CD1c-positive myeloid dendritic cell (primary cell): ENCODE results near the gene PRMT2.
A peak's percentile ranks its signal among the peaks of the same experiment; 100 is the strongest.

Experiments used
- DNase-seq: peaks from one replicate; pipeline ENCODE4 v3.0.0-alpha.2; 2016; ENCODE audit errors: extremely low spot score

PRMT2 gene

GRCh38 chr21:46635324-46636180, at the start of gene PRMT2:
Gene PRMT2, plus strand, starts transcription at chr21:46635674. Its CDS starts 1,278 bp downstream, at chr21:46636952.
- DNase-seq, result peak; percentile 99

DNA sequence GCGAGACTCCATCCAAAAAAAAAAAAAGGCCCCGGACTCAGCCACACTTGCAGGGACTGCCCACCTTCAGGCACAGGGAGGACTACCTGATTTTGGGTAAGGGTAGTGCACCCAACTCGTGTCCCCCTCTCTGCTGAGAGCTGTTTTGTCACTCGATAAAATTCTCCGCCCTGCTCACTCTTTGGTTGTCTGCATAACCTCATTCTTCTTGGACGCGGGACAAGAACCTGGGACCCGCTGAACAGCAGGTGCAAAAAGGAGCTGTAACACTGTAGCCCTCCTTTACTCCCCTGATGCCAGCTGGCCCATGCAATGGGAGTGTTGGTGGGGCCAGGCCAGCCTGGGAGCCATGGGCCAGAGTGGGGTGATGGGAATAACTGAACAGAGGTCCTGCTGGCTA, 41.2 kb upstream of the PRMT2 start:
- DNase-seq, result no peak

DNA sequence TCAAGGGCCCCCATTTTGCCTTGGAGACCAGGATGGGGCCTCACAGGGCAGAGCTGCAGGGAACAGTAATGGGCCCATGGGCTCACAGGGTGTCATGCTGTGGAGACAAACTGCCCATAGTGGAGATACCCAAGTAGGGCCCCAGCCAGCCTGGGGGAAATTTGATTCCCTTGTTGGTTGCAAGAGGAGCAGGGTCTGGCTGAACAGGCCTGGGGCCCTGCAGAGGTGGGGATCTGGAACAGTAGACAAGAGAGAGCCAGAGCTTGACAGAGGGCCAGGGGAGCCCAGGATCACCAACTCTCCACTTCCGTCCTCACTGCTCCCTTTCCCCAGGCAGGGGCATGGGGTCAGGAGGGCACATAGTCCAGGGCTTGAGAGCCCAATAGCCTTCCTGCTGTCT, 39.3 kb upstream of the PRMT2 start:
- DNase-seq, result no peak

DNA sequence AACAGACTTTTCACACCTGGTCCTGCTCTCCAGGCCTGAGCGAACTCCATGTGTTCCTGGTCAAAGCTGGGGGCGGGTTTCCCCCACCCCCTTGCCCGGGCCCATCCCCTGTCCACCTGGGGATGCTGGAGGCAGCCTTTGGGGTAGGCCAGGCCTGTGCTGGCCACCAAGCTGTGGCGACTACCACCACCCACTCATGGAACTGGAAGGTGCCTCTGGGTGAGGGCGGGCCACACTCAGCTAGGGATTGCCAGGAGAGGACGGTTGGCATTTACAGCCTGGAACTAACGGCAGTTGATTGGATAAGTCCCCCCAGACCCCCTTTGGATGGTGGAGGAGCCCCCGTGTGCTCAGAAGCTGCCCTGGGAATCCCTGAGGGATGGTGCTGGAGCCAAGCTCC, 38.4 kb upstream of the PRMT2 start:
- DNase-seq, result no peak

GRCh38 chr21:46597896-46598343, 37.6 kb upstream of the PRMT2 start:
- no peak for DNase-seq

- DNase-seq, result no peak
Measured at GRCh38 chr21:46598581-46599572, 36.6 kb upstream of the PRMT2 start.

DNA sequence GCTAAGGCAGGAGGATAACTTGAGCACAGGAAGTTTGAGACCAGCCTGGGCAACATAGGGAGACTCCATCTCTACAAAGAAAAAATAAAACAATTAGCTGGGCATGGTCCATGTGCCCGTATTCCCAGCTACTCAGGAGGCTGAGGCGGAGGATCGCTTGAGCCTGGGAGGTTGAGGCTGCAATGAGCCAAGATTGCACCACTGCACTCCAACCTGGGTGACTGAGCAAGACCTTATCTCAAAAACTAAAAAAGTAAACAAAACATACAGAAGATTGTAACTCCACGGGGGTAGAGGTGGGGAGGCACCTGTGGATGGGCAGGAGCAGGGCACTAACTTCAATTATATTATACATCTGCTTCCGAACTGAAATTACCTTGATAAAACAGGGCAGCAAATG, 35.2 kb upstream of the PRMT2 start:
- no peak for DNase-seq

- no peak for DNase-seq
Measured at GRCh38 chr21:46600978-46601377, 34.5 kb upstream of the PRMT2 start.

DNA sequence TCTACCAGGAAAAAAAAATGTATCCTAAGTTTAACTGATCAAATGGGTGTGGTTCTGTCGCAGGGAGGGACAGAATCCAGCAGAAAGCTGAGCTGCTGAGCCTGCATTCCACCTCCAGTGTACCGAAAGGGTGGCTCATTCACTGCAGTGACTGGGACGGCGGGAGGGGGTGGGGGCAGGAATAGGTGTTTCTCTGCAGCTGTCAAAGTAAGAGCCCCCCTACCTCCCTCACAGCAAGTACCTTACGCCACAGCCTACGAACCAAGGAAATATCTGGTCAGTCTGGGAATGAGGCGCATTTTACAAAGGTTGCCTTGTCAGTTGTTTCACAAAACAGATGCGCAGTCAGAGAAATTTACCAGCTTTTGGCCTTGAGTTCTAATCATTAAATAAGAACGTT, 32.2 kb upstream of the PRMT2 start:
- DNase-seq, result no peak

GRCh38 chr21:46604329-46604974, 31.0 kb upstream of the PRMT2 start:
- DNase-seq, result no peak

DNA sequence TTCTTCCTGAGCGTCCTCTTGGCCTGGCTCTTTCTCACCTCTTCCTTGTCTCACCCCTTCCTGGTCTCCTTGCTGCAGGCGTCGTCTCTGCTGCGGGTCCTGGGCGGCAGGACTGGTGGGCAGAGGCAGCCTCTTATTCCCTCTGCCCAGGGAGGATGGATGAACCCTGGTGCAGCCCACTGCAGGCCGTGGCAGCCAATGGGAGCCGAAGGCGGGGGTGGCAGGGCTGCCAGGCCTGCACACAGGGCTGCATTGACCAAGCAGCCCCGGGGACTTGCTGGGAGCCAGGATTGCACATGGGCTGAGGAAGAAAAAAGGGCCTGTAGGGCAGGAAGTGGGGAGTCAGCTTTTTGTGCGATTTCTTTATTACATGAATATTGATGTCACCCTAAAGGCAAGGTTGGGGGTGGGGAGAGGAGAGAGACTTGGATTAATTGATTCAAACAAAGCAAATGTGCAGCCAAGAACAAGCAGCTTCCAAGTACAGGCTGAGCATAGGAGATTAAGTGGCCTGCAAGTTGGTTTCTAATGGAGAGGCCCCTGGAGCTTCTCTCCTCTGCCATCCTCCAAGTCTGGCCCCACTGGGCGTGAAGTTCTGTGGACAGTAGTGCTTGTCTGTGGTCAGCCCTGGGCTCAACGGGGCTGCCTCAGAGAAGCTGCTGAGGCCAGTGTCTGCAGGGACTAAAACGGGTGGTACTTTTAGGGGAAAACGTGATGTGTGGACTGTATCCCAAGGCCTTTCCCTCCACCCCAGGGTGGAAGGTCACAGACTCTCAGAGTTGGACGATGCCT, 30.3 kb upstream of the PRMT2 start, which contains the start of gene S100B:
S100B (minus strand) TSS at position 108 of the 792 bp plus-strand sequence. CDS start 2,667 bp downstream, outside the sequence.
- DNase-seq, result no peak

GRCh38 chr21:46605767-46606426, 29.6 kb upstream of the PRMT2 start:
- peak; percentile 76 for DNase-seq

DNA sequence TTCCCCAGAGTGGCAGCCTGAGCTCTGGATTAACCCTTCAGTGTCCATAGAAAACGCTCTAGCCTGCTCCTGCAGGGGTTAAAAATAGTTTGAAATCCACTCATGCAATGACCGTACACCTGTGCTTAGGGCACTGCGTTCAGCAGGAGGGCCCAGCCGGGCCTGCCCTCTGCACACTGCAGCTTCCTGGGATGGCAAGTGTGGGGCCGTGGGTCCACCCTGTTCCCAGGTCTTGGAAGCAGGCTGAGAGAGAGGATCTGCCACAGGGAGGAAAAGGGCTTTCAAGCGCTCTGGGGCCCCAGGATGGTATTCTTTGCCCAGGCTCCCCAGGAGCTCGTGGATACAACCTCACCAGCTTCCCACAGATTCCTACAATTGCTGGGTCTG, 29.1 kb upstream of the PRMT2 start:
- no peak for DNase-seq

DNA sequence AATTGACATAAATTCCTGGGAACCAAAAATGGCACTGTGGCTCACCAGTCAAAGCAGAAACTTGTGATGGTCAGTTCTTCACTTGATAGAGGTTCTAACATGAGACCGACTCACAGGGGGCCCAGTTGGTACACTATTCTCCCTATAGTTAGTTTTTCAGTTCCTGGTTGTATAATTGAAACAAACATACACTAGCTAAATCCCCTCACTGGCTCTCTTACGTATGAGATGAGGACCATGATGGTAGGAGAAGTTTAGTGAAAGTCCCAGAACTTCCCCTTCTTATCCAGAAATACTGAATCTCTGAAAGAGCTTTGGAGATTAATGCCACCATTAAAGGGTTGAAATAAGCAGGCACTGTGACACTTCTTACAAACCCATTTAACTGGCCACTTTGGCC, 27.8 kb upstream of the PRMT2 start:
- DNase-seq, result no peak

- DNase-seq, result no peak
Measured at GRCh38 chr21:46608672-46609111, 26.8 kb upstream of the PRMT2 start.

- DNase-seq, result no peak
Measured at GRCh38 chr21:46610018-46610701, 25.3 kb upstream of the PRMT2 start.

GRCh38 chr21:46613391-46613790, 22.1 kb upstream of the PRMT2 start:
- DNase-seq, result no peak

DNA sequence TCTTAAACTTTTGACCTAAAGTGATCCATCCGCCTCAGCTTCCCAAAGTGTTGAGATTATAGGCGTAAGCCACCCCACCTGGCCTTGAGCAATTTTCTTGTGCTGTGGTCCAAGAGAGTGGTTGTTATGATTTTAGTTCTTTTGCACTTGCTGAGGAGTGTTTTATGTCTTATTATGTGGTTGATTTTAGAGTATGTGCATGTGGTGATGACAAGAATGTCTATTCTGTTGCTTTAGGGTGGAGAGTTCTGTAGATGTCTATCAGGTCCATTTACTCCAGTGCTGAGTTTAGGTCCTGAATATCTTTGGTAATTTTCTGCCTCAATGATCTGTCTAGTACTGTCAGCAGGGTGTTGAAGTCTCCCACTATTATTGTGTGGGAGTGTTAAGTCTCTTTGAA, 19.4 kb upstream of the PRMT2 start:
- no peak for DNase-seq

GRCh38 chr21:46616656-46617055, 18.8 kb upstream of the PRMT2 start:
- no peak for DNase-seq
